Stomach smooth muscle (tissue), 2 donors: ENCODE results near the gene CALCOCO1.
"Not testable (repeated sequence)": the region's sequence is repeated elsewhere in the genome, so short reads cannot be mapped to it uniquely, and the experiment has no call there.

Source experiments
- H3K27ac ChIP-seq: one replicate; pipeline ENCODE4 v1.7.0; 2013; ENCODE audit warnings: mild to moderate bottlenecking, low read length, inconsistent platforms
- H3K27me3 ChIP-seq, 2 donors: one replicate each; pipeline ENCODE4 v1.7.0; 2013; ENCODE audit warnings: low read length in 2 of 2; ENCODE audit not compliant: insufficient read depth in 2 of 2, control insufficient read depth in 1 of 2
- H3K36me3 ChIP-seq, 2 donors: one replicate each; pipeline ENCODE4 v1.7.0; 2013; ENCODE audit warnings: low read length in 2 of 2; ENCODE audit not compliant: control insufficient read depth in 2 of 2, insufficient read depth in 2 of 2
- H3K4me1 ChIP-seq: one replicate; pipeline ENCODE4 v1.7.0; 2013; ENCODE audit warnings: low read length; ENCODE audit not compliant: control insufficient read depth, insufficient read depth
- H3K4me3 ChIP-seq, 2 donors: one replicate each; pipeline ENCODE4 v1.7.0; 2013; ENCODE audit warnings: low read length in 2 of 2
- H3K9ac ChIP-seq, 2 donors: one replicate each; pipeline ENCODE4 v1.7.0; 2013; ENCODE audit warnings: low read length in 2 of 2, mild to moderate bottlenecking in 1 of 2
- H3K9me3 ChIP-seq, 2 donors: one replicate each; pipeline ENCODE4 v1.7.0; 2013; ENCODE audit warnings: low read length in 2 of 2; ENCODE audit not compliant: control insufficient read depth in 2 of 2
- donor health status: healthy.
- donor health status: Pancreatic carcinoma.

The CALCOCO1 gene

DNA sequence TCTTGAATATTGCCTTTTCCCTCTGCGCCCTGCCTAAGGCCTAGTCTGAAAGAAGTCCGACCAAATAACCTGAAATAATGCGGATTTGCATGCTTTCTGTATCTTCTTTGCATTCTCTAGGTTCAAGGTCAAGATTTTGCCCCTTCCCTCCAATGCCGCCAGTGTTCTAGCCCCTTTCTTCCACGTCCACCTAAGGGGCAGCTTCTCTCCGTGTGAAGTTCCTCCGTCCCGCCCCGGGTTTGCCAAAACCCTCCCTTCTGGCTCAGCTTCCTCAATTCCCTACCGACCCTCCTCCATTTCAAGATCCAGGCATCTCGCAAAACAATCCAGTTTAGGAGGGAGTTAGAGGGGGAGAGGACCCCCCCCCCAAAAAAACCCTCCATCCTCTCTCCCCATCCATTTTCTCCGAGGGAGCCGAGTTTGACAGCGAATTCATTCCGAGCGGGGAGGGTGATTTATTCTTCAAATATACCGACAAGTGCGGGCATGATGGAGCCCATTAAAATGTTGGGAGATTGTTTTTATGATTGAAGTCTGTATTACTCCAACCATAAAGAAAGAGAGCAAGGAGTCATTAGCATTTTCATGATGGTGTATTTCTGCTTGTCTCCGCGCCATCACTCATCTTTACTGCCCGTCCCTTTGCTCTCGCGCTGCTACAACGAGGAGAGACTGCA, 30.5 kb downstream of the CALCOCO1 start:
- Histone ChIP-seq H3K4me3 (peak overlapping the region in 1 of 2 donors; percentile 60), H3K9ac (no peak overlapping the region), H3K9me3 (no peaks in the 10 kb centered on the region), H3K27me3 (peaks cover 54 to 65% of the 10 kb centered on the region in 2 donors), H3K27ac (no peak overlapping the region), H3K36me3 (no peaks in the 10 kb centered on the region), H3K4me1 (peaks cover 3% of the 10 kb centered on the region)

DNA sequence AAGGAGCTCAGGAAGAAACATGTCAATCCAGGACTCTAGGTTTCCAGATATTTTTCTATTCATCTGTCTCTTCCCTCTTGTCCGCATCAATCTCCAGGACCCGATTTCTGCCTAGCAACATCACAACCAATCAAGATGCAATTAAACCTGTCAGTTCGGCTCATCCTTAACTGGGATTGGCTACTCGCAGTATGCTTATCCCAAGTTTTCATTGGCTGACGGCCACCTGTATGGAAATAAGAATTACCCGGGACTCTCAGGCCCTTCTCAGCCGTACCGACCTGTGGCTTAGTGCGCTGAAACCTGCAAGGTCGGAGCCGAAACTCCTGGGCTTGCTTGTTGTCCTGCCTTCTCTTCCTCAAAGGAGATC, 31.0 kb downstream of the CALCOCO1 start:
- peaks cover 3% of the 10 kb centered on the region for H3K4me1 ChIP-seq
- no peaks in the 10 kb centered on the region for H3K9me3 ChIP-seq
- H3K27ac ChIP-seq: no peak overlapping the region
- H3K36me3 ChIP-seq: no peaks in the 10 kb centered on the region
- H3K4me3 ChIP-seq: peak overlapping the region in 1 of 2 donors; percentile 60
- no peak overlapping the region for H3K9ac ChIP-seq
- peaks cover 54 to 65% of the 10 kb centered on the region in 2 donors for H3K27me3 ChIP-seq

DNA sequence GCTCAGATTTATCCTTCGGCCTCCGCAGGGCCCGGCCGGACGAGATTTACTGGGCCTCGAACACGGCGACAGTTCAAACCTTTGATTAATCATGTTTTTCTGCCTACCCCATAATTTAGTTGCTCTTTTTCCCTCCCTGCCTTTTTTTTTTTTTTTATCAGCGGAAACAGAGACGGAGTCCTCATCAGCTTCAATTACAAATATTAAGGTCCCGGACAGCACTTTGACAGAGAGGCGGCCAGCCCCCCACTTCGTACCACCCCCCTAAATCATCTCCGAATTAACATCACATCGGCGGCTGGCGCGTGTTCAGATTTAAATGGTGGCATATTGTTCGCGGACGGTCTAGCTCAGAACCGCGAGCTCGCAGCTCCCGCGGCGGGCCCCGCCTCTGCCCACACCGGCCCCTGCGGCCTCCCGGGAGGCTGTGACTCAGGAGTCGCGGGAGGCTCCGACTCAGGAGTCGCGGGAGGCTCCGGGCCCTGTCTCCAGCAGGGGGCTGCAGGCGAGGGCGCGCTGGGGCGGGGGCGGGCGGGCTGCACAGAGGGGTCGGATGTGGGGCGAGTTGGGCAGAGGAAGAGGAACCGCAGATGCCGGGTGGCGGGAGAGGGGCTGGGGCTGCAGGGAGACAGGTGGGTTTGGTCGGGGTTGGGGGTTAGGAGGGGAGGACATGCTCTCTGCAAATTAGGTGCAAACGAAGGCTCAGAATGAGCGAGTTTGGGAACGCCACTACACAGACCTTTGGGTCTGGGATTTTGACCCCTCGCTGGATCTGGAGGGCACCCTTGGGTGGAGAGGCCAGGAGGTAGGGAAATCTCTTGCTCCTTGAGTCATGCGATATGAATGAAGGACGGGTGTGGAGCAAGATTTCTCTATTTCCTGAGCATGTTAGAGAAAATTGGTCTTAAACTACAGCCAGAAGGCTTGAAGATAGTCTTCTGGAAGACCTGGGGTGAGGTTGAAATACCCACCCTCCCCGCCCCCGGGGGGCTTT, 31.8 kb downstream of the CALCOCO1 start:
- peaks cover 3% of the 10 kb centered on the region for H3K4me1 ChIP-seq
- H3K4me3 ChIP-seq: peak overlapping the region in 1 of 2 donors; percentile 22
- no peaks in the 10 kb centered on the region for H3K9me3 ChIP-seq
- no peak overlapping the region for H3K27ac ChIP-seq
- H3K27me3 ChIP-seq: peaks cover 54 to 59% of the 10 kb centered on the region in 2 donors
- H3K9ac ChIP-seq: no peak overlapping the region
- no peaks in the 10 kb centered on the region for H3K36me3 ChIP-seq

DNA sequence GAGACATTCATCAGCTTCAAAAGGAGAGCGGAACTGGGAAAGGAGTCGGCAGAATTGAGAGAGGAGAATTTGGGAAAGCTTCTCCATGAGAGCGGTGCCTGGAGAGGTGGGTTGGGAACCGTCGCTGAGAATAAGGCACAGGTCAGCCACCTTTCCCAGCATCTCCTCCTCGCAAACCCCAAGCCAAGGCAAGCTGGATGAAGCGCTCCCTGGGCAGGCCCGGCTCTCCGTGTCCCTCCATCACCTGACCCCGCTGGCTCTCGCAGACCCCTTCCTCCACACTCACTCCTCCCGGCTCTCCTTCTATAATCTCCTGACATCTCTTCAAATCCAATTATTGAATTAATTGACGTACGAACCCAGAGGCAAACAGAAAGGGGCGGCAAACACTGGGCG, 32.5 kb downstream of the CALCOCO1 start:
- Histone ChIP-seq H3K4me1 (peaks cover 3% of the 10 kb centered on the region), H3K9me3 (no peaks in the 10 kb centered on the region), H3K9ac (no peak overlapping the region), H3K36me3 (no peaks in the 10 kb centered on the region), H3K27ac (no peak overlapping the region), H3K27me3 (peaks cover 50 to 52% of the 10 kb centered on the region in 2 donors), H3K4me3 (no peak overlapping the region)

DNA sequence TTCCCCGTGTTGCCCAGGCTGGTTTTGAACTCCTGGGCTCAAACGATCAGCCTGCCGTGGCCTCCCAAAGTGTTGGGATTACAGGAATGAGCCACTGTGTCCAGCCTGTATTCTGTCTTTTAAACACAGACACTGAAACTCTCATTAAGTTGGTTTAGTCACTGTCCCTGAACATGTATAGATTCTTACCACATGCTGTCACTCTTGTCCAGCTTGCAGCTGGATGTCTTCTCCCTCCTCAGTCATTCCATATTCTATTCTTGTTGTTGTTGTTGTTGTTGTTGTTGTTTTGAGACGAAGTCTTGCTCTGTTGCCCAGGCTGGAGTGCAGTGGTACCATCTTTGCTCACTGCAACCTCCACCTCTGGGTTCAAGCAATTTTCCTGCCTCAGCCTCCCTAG, 39.1 kb downstream of the CALCOCO1 start:
- H3K4me3 ChIP-seq: no peak overlapping the region
- H3K9me3 ChIP-seq: no peaks in the 10 kb centered on the region
- peaks cover 2% of the 10 kb centered on the region in 2 donors for H3K27me3 ChIP-seq
- no peaks in the 10 kb centered on the region for H3K36me3 ChIP-seq
- H3K4me1 ChIP-seq: no peaks in the 10 kb centered on the region
- no peak overlapping the region for H3K9ac ChIP-seq
- H3K27ac ChIP-seq: no peak overlapping the region

DNA sequence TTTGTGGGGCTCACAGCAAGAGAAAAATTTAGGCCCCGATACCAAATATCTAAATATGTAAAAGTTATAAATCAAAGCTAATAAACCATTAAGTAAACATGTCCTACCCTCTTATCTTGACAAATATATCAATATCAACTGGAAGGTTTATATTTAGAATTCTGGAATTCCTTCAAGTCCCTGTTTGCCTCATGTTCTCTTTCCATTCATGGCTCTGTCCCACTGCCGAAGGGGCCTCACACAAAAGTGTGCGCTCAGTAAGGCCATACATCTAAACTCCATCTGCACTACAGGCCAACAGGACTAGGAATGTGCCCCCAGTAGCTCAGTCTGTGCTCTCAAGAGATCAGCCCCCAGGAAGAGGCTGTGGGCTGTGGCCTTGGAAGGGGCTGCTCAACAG, 40.8 kb downstream of the CALCOCO1 start:
- H3K9me3 ChIP-seq: no peaks in the 10 kb centered on the region
- H3K4me1 ChIP-seq: no peaks in the 10 kb centered on the region
- no peaks in the 10 kb centered on the region for H3K36me3 ChIP-seq
- H3K4me3 ChIP-seq: no peak overlapping the region
- no peak overlapping the region for H3K9ac ChIP-seq
- no peak overlapping the region for H3K27ac ChIP-seq
- H3K27me3 ChIP-seq: no peaks in the 10 kb centered on the region

DNA sequence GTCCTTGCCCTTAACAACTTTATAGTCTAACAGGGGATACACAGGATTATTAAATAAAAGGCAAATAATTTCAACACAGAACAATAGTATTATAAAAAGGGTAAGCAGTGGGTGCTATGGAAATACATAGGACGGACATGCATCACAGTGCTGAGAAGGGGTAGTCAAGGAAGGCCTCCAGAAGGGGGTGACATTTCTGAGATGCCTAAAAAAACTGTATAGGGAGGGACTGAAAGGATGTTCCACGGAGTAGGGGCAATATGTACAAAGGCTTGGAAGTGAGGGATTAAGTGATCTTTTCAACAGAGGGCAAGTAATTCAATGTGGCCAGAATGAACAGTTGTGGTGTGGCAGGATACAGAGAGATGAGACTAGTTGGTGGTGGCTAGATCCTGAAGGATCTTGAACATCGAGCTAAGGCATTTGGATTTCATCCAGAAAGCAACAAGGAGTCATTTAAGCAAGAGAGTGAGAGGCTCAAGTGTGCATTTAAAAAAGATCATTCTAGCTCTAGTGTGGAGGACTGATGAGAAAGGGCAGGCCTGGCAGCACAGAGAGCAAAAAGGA, 42.5 kb downstream of the CALCOCO1 start:
- Histone ChIP-seq H3K27me3 (no peaks in the 10 kb centered on the region), H3K4me3 (no peak overlapping the region), H3K27ac (no peak overlapping the region), H3K4me1 (no peaks in the 10 kb centered on the region), H3K9ac (no peak overlapping the region), H3K9me3 (no peaks in the 10 kb centered on the region), H3K36me3 (no peaks in the 10 kb centered on the region)

DNA sequence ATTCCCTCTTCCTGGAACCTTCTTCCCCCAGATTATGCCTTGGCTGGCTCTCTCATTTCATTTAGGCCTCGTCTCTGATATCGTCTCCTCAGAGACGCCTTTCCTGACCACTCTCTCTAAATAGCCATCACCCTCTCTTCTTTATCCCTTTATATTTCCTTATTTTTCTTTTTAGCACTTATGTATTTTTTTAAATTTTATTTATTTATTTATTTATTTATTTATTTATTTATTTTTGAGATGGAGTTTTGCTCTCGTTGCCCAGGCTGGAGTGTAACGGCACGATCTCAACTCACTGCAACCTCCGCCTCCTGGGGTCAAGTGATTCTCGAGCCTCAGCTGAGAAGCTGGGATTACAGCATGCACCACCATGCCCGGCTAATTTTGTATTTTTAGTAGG, 43.3 kb downstream of the CALCOCO1 start:
- Histone ChIP-seq H3K9ac (no peak overlapping the region), H3K4me3 (no peak overlapping the region), H3K36me3 (no peaks in the 10 kb centered on the region), H3K27me3 (no peaks in the 10 kb centered on the region), H3K4me1 (no peaks in the 10 kb centered on the region), H3K9me3 (no peaks in the 10 kb centered on the region), H3K27ac (no peak overlapping the region)

DNA sequence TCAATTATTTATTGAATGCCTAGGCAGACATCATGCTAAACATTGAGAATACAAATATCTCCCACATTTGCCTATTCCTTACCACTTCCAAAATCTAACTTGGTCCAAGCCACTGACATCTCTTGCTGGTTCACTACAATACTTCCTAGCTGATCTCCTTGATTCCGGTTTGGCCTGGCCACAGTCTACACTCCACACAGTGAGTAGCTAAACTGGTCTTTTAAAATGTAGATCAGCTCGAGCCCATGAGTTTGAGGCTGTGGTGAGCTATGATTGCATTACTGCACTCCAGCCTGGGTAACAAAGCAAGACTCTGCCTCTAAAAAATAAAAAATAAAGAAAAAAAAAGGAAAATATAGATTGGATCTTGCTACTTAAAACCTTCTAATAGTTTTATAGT, 43.8 kb downstream of the CALCOCO1 start:
- no peaks in the 10 kb centered on the region for H3K4me1 ChIP-seq
- no peaks in the 10 kb centered on the region for H3K36me3 ChIP-seq
- no peak overlapping the region for H3K4me3 ChIP-seq
- no peak overlapping the region for H3K9ac ChIP-seq
- no peaks in the 10 kb centered on the region for H3K9me3 ChIP-seq
- no peak overlapping the region for H3K27ac ChIP-seq
- no peaks in the 10 kb centered on the region for H3K27me3 ChIP-seq

DNA sequence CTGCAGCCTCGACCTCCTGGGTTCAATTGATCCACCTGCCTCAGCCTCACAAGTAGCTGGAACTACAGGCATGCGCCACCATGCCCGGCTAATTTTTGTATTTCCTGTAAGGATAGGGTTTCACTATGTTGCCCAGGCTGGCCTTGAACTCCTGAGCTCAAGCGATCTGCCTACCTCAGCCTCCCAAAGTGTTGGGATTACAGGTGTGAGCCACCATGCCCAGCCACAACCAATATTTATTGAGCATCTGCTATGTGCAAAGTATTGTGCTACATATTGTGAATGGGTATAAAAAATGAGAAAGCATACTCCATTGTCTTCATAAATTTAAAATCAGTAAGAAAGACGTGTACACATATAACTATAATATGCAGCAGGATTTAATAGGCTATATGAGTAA, 47.2 kb downstream of the CALCOCO1 start:
- not testable (repeated sequence) for H3K9ac ChIP-seq, H3K27ac ChIP-seq, H3K27me3 ChIP-seq, H3K9me3 ChIP-seq, H3K4me3 ChIP-seq, H3K36me3 ChIP-seq
- H3K4me1 ChIP-seq: peaks cover 24% of the 10 kb centered on the region
